HG03432 (cell line): ENCODE results near the gene INTS6.

Experiments used
- ATAC-seq: cut with Tn5 transposase; IDR thresholded peaks from one replicate; pipeline ENCODE4 v1.9.1; 2021; ENCODE audit warnings: mild to moderate bottlenecking, moderate library complexity; ENCODE audit not compliant: unreplicated experiment

Gene INTS6

DNA sequence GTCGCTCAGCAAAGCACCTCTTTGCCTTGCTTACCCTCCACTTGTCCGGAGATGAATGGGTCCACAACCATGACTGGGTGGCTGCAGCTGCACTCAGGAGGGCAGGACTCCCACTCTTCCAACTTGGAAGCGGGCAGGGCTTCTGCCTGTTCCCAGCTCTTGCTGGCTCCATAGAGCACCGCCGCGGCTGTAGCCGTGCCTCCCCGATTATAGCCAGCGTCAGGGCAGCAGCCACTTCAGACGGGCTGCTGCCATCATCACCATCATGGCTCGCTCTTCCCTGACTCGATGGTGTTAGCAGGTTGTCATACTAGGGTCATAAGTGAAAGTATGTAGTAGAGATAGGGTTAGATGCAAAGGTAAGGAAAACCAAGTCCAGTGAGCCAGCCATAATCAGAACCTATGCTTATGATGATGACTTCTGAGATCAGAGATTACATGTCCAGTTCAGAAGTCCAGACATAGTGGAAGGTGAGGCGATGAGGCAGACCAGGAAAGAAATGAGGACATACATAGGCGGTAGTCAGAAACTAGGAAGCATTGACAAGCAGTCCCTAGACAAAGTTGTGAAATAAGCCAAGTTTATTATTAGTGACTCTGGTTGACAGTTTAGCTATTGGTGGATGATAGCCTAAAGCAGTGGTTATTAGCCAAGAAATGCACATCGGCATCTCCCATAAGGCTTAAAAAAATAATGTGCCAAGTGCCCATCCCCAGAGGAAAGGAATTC lies 4.4 kb upstream of the INTS6 start:
- ATAC-seq = no peak

DNA sequence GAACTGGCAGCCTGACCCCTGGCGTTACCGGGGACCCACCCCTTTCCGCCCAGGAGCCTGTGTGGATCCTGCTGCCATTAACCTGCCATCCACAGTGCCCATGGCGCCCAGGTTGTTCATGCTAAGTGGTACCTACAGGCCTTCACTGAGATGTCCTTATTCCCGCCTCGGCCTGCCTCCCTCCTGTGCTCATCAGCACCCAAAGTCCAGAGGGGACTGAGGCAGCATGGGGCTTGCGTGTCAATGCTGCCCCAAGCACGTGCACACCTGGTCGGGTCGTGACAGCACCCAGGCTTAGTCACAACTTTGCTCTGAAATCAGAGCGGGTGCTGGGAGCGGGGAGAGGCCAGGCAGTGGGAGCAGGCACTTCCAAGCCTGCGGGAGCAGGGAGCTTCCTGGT lies 3.7 kb upstream of the INTS6 start:
- no peak for ATAC-seq

DNA sequence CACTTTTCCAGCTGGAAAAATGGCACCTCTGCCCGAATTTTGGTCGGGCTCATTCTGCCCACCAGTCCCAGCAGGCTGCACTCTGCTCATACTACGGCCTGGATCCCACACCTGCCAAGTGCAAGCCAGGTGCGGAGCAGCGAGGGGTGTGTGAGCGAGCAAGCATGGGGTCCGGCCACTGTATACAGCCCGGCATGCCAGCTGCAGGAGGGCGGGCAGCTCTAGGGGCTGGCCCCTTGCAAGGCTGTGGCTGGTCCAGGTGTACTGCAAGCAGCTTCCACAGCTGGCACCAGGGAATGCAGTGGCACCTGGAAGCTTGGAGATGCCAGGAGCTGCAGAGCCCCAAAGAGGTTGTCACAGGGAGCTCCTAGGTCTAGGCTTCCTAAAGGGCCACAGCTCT lies 2.7 kb upstream of the INTS6 start:
- no peak for ATAC-seq

DNA sequence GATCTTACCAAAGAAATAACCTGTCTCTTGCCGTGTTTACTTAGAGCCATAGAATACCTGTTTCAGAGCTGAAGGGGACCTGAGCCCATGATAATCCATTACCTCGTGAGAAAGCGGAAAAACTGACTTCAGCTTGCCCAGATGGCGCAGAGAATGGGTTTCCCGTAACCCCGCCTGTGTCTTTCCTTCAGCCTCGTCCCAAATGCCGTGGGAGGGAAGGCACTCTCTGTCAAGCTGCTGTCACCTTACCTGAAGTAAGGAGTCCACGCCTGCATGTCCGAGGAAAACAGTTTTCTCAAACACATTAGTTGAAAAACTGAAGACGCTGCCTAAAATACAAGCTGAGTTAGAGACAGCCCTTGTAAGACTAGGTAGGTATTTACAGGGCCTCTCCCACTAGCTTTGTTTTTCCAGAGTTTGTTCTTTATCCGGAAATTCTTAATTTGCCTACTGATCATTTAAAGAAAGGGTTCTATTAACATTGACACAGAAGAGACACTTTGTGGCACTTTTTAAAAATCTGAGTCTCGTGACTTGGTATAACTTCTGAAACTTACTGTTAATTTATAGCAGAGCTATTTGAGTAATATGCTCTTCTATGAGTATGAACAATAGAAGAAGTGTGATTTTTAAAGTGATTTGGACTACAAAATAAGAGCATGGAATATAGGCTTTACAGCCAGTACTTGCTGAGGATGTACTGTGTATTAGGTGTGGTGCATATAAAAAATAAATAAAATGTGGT lies 1.3 kb upstream of the INTS6 start:
- no peak for ATAC-seq

DNA sequence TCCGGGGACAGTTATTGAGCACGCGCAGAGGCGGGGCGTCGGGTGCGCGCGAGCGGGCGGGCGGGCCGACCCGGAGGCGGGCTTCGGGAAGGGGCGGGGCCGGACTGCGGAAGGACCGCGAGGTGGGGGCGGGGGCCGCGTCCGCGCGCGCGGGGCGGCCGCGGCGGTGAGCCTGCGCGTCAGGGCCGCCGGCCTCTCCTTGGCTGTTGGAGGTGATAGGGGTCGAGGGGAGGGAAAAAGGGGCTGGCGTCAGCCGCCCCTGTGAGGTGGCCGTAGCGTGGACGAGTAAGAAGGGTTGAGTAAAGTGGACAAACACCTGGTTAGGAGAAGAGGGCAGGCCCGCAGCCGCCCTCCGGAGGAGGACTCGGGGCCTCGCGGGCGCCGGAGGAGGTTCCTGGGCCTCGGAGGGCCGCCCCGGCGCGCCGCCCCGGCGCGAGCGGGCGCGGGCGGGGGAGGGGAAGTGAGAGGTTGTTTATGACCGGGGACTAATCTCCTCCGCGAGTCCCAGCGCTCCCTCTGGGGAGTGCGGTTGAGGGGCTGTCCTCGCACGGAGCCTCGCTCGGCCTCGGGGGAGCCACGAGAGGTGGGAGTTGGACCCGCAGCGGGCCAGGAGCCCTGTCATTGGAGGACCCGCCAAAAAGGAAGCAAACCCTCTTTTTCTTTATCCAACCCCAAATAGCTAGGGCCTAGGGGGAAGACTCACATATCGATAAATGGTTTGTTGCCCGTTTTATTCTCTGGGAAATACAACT lies 547 bp upstream of the INTS6 start:
- ATAC-seq = peak; percentile 45

DNA sequence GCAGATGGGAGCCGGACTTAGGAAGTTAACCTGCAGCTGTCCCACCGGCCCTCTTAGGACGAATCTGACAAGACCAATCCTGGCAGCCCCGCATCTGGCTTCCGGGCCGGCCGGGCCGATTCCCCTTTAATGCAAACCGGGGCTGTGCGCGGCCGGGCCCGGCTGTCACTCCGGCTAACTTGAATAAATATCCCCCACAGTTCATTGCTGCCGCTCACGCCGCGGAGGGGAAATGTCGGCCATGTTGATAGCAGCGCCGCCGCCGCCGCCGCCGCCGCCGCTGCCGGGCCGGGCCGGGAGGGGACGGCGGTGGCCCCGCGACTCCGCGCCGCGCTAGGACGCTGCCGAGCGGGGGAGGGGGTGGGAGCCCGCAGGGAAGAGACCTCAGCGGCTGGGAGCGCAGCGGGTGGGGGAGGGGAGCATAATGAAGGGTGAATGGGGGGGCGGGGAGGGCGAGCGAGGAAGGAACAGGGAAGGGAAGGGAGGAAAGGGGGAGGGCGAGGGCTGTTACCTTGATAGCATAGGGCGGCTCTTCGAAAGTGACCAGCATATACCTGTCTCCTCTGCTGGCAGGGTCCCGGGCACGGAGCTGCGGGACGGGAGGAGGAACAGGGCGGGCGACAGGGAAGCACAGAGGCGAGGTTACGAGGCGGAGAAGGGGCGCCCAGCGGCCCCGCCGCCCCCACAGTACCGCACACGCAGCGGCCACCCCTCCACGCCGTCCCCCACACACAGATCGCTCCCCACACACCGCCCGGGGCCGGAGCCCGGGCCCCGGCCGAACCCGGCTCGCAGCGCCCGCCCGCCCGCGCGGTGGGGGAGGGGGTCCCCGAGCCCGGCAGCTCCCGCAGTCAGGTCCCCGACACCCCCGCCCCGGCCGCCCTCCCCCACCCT lies 1.1 kb downstream of the INTS6 start:
- ATAC-seq = peak; percentile 29

DNA sequence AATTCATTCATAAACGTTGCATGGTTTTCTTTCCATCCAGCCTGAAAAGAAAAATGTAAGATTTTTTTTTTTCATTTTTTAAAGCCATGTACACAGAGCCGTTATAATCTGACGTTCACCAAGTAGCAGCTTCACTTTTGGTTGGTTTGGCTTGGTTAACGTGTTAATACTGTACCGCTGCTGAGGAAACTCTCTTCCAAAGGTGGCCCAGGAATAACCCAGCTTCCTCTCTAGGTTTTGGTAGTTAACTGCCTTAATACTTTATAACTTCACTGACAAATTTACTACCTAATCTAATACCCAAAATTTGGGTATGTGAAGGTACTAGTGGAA lies 1.7 kb downstream of the INTS6 start:
- no peak for ATAC-seq

DNA sequence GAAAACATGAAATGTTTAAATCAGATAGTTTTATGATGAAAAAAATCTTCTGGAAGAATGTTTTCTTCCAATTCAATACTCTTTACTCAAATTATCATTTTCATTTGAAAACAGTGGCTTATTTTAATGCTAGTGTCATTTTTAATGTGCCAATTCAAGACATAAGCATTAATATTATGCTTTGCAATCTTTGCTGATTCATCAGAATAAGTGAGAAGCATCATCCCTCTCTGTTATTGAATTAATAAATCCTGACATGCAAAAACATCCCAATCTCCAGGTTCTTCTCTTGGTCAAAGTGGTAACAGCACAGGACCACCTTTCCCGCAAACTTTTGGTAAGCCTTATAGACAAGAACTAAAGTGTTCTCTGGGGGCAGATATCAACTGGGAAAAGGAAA lies 3.8 kb downstream of the INTS6 start:
- ATAC-seq = no peak

DNA sequence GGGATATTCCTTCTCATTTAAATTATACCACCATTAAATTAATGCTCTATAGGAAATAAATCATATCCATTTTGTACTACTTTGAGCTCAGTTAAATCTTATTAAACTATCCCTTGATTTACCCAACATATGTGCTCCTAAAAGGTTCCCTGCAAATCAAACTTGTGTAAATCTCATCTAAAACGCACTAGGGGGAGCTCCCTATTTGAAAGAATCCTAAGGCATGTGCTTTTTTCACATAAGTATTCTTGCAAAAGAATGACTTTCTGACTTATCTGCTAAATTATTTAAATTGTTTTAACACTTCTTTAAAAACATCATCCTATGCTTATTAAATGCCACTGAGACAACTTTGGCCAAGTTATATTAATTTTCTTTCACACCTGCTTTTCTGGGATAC lies 7.9 kb downstream of the INTS6 start:
- no peak for ATAC-seq

DNA sequence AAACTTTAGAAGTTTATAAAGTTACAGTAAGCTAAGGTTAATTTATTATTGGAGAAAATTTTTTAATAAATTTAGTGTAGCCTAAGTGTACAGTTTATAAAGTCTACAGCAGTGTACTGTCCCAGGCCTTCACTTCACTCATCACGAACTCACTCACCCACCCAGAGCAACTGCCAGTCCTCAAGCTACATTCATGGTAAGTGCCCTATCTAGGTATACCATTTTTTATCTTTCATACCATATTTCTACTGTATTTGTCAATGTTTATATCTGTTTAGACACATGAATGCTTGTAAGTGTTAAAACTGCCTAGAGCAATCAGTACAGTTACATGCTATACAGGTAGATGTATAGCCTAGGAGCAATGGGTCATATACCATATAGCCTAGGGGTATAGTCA lies 12.5 kb downstream of the INTS6 start:
- ATAC-seq = no peak

DNA sequence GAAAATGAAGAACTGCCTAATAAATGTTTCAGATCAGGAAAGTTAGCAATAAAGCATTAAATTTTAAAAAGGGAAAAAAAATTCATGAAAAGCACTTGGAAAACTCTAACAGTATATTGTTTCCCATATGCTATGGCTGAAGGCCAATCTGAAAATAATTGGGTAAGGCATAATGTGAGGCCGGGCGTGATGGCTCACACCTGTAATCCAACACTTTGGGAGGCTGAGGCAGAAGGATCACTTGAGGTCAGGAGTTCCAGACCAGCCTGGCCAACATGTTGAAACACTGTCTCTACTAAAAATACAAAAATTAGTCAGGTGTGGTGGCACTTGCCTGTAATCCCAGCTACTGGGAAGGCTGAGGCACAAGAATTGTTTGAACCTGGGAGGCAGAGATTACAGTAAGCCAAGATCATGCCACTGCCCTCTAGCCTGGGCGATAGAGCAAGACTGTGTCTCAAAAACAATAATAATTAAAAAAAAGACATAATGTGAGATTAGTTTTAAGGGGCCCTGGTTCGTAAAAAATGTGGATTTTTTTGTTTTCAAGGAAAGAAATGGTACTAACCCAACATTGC lies 15.2 kb downstream of the INTS6 start:
- ATAC-seq = no peak

DNA sequence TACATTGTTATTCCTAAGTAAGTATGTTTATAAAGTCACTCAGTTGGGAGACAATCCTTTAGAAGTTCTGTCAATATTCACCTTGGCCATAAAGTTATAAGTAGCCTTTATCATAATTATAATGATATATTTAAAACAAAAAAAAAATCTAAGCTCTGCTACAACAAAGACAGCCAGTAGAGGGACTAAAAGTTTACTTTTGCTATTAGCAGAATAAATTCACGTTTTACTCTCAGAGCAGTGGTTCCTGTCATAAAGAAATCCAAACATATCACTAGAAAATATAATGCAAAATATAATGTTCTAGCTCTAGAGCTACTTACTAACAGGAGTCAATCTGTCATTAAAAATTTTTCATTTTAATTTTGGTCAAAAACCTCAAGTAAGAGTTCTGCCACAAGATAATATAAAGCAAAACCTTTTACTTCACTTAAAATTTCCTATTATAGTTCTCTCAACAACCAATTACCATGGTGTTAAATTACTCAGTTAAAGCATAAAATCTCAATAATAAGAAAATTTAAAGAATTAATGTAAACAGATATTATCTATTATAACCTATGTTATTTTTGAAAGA lies 17.7 kb downstream of the INTS6 start:
- ATAC-seq = no peak

DNA sequence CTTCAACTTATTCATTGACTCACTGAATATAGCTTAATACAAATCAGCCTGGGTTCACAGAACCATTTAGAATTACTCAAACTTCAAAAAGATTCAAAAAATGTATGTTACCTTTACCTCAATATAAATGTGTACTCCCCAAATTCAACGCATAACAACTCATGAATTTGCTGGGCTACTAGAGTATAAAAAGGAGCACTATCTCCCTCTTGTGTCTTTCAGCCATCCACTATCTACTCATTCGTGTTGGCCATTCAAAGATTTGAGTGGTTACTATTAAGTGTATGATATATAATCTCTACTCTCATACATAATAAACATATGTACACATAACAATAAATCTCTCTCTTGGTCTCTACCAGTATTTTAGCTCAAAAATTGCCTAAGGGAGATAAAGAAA lies 20.3 kb downstream of the INTS6 start:
- ATAC-seq = no peak

DNA sequence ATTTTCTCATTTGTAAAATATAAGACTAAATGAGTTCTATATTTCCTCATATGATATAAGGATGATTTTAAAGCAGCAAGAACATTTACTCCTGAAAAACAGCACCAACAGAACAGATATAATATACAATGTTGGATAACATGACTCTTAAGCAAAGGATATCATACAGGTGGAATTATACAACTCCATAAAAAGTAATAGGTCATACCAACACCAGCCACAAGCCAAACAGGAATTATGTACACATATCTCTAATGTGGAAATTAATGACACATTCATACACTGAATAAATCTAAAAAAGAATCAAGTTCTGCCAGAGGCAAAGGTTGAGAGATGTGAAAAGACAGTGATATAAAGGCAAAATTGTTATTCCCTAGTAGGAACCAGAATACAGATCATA lies 25.9 kb downstream of the INTS6 start:
- no peak for ATAC-seq

DNA sequence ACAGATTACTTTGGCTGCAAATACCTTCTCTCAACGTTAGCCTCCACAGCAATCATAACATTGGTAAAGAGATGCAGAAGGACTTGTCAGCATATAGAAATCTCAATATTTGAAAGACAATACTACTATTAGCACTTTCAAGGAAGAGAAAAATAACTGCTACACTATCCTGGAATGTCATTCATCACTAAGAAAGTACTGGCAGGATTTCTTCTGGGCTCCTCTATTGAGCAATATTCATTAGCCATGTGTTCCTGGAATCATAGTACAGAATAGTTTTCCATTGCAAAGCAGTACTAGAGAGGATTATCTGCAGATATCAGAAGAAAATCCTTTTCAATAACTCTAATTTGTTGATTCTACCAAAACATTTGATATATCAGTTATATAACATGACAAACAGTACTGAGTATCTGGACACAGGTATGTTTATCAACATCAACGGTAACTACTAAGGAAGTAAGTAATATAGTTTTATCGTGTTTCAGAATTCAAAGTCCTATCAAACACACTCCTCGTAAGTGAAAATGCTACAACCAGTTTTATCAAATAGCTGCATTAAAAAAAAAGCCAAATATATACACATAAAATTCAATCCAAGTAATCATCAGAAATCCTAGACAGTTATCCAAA lies 27.3 kb downstream of the INTS6 start:
- ATAC-seq = no peak

DNA sequence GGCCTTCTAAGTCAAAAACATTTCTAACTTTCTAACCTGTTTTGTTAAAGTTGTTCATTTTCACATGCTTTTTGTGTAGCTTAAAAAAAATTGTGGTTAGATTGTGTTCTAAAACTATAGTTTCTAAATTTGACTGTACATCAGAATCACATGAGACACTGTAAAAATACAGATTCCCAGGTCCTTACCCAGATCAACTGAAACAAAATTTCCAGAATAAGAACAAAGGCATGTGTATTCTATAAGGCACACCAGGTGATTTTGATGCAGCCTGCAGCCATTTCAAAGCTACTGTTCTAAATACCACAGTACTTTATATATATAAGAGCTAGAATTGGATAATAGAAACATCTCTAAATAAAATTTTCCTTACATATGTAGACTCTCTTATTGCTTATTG lies 29.1 kb downstream of the INTS6 start:
- ATAC-seq = no peak

DNA sequence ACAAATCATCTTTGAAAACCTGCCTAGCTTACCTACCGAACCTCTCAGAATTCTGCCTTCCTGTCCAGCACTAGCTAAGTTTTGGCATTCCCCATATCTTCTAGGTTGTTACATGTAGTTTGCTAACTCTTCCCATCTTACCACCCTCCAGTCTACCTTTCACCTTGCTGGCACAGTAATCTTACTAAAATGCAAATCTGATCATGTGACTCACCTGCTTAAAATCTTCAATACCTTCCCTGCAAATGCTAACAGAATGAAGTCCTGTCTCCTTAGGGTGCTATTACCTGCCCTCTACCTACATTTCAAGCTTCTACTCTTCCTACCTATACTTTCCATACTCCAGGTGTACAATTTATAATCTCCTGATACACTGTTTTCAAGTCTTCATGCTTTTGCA lies 30.4 kb downstream of the INTS6 start:
- ATAC-seq = no peak

DNA sequence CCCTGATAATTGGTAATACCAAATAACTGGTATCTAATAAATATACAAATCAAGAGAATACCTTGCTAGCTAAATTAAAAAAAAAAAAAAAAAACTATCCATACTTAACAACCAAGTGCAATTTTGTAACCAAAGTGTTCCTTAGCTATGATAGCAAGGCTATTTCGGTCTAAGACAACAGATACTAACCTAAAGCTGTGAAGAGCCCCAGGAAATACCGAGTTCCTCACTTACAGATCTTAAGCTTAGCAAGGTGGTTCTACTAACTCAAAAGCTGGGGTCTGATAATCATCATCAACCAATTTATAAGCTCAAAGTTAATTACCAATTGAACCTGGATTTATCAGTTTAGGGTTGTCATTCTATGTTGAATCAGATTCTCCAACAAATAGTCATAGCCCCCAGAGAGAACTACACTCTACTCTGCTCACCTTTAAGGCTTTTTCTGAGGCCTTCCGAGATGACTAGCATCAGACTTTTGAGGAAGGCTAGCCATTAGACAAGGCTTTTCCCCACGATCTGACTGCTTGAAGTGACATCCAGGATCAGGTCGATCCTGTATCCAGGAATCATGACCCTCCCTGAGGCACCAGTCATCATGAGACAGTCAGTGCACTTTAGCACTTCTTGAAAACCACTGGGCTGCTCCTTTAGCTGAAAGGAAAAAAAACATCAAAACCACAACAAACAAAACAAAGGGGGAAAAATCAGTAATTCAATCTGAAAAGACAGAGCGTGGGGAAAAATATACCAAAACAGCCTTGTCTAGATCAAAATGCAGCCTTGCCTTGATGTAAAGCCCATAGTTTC lies 31.9 kb downstream of the INTS6 start:
- no peak for ATAC-seq

DNA sequence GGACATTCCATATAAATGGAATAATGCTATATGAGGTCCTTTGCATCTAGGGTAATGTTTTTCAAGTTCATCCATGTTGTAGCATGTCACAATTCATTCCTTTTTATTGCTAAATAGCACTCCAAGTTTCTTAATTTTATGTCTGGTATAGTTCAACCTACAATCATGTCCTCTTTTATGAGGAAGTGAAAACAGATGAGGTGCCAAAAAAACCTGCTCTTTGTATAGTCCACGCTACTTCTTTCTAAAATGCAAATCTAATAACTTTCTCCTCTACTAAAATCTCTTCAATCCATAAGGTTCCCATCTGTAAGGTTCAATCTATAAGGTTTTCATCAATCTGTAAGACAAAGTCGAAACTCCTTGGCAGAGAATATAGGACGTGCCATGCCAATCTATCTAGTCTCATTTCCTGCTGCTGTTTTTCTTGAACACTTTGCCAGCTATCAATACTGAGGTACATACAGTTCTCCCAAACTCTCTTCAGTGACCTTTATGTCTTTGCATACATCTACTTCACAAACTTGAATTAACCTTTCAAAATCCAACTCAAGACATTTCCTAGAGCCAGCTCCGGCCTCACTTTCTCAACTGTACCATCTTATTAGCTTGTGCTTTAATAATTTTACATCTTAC lies 33.7 kb downstream of the INTS6 start:
- no peak for ATAC-seq
